GM10266 (cell line): Measurements from ENCODE around the gene VANGL1.

Source experiments
- DNase-seq: peaks from one replicate; pipeline ENCODE4 v3.0.0; 2012; ENCODE audit errors: extremely low spot score
- CTCF ChIP-seq: IDR thresholded peaks from 2 replicates; pipeline ENCODE4 v1.5.1; 2012; ENCODE audit warnings: mild to moderate bottlenecking, low read depth; ENCODE audit not compliant: control insufficient read depth, insufficient read depth; ENCODE audit errors: missing control alignments

Gene VANGL1

GRCh38 chr1:115668579-115668978 is 26.8 kb downstream of the VANGL1 start:
- TF ChIP-seq CTCF, result no peak
- no peak for DNase-seq

- DNase-seq, result no peak
- TF ChIP-seq CTCF, result no peak
Measured at GRCh38 chr1:115669002-115669673, 27.4 kb downstream of the VANGL1 start.

GRCh38 chr1:115669886-115670285 is 28.1 kb downstream of the VANGL1 start:
- DNase-seq, result no peak
- TF ChIP-seq CTCF, result no peak

GRCh38 chr1:115670476-115671175 is 28.9 kb downstream of the VANGL1 start:
- TF ChIP-seq CTCF, result no peak
- no peak for DNase-seq

GRCh38 chr1:115671176-115671934 is 29.6 kb downstream of the VANGL1 start:
- TF ChIP-seq CTCF, result no peak
- no peak for DNase-seq

- TF ChIP-seq CTCF, result no peak
Measured at GRCh38 chr1:115672224-115673009, 30.6 kb downstream of the VANGL1 start.

More at GRCh38 chr1:115672224-115673009, 30.6 kb downstream of the VANGL1 start:
- no peak for DNase-seq
